Ammon's horn (tissue), 1 donor: ENCODE measurements around the gene LRP2.
A peak's percentile ranks its signal among the peaks of the same experiment; 100 is the strongest.
"Not testable (repeated sequence)": the region's sequence is repeated elsewhere in the genome, so short reads cannot be mapped to it uniquely, and the experiment has no call there.

Experiments
- DNase-seq: peaks from one replicate; pipeline ENCODE4 v3.0.0-alpha.2; 2016; ENCODE audit warnings: low spot score

LRP2 gene

GRCh38 chr2:169348321-169349024, 13.9 kb downstream of the LRP2 start:
- DNase-seq = peak; percentile 81

GRCh38 chr2:169345486-169346437, 16.6 kb downstream of the LRP2 start:
- no peak for DNase-seq

- no peak for DNase-seq
Measured at GRCh38 chr2:169344736-169345485, 17.4 kb downstream of the LRP2 start.

GRCh38 chr2:169343202-169343601, 19.1 kb downstream of the LRP2 start:
- no peak for DNase-seq

GRCh38 chr2:169339657-169340056, 22.7 kb downstream of the LRP2 start:
- DNase-seq = no peak

- DNase-seq = no peak
Measured at GRCh38 chr2:169336695-169337094, 25.6 kb downstream of the LRP2 start.

- DNase-seq = no peak
Measured at GRCh38 chr2:169330555-169331198, 31.7 kb downstream of the LRP2 start.

GRCh38 chr2:169329688-169330554, 32.4 kb downstream of the LRP2 start:
- no peak for DNase-seq

GRCh38 chr2:169328785-169329184, 33.5 kb downstream of the LRP2 start:
- no peak for DNase-seq

GRCh38 chr2:169327837-169328236, 34.5 kb downstream of the LRP2 start:
- DNase-seq = not testable (repeated sequence)

GRCh38 chr2:169325886-169326285, 36.4 kb downstream of the LRP2 start:
- not testable (repeated sequence) for DNase-seq

- DNase-seq = no peak
Measured at GRCh38 chr2:169324581-169325260, 37.6 kb downstream of the LRP2 start.

GRCh38 chr2:169323841-169324240, 38.5 kb downstream of the LRP2 start:
- no peak for DNase-seq

GRCh38 chr2:169320561-169320960, 41.8 kb downstream of the LRP2 start:
- no peak for DNase-seq

- DNase-seq = no peak
Measured at GRCh38 chr2:169315357-169315756, 47.0 kb downstream of the LRP2 start.

GRCh38 chr2:169308349-169308748, 54.0 kb downstream of the LRP2 start:
- DNase-seq = not testable (repeated sequence)

GRCh38 chr2:169304689-169305088, 57.6 kb downstream of the LRP2 start:
- DNase-seq = not testable (repeated sequence)

- DNase-seq = no peak
Measured at GRCh38 chr2:169303579-169304305, 58.6 kb downstream of the LRP2 start.

GRCh38 chr2:169302364-169302763, 60.0 kb downstream of the LRP2 start:
- DNase-seq = peak; percentile 8
